GM23338 (cell line): ENCODE measurements around the gene VOPP1. TPM values are rescaled to one million over a fixed set of nuclear protein-coding genes. Genes with fewer than 3 reads are reported as not detected.
A peak's percentile ranks its signal among the peaks of the same experiment; 100 is the strongest.

Source experiments
- ATAC-seq: fragments of 200-7000 bp; cut with Tn5 transposase; 3 replicates; pipeline ENCODE4 v1.9.1; 2020
- DNase-seq: peaks from one replicate; pipeline ENCODE4 v3.0.0-alpha.2; 2015; ENCODE audit warnings: low spot score
- H2AFZ ChIP-seq: fragments of 200-600 bp; sonication (generic); 2 replicates; pipeline ENCODE4 v1.8.0; 2016; ENCODE audit warnings: antibody characterized with exemption, mild to moderate bottlenecking, moderate library complexity
- H3F3A ChIP-seq: fragments of 200-600 bp; sonication (generic); replicated peaks from 2 replicates; pipeline ENCODE4 v1.8.0; 2017; ENCODE audit warnings: antibody characterized with exemption, mixed run types, low read depth
- H3K27ac ChIP-seq: fragments of 200-600 bp; sonication (generic); 2 replicates; pipeline ENCODE4 v1.6.1; 2016; ENCODE audit warnings: low read depth
- H3K27me3 ChIP-seq: fragments of 200-600 bp; sonication (generic); 2 replicates; pipeline ENCODE4 v1.8.0; 2016; ENCODE audit warnings: mild to moderate bottlenecking, mixed run types, moderate library complexity; ENCODE audit not compliant: insufficient read depth
- H3K36me3 ChIP-seq: fragments of 200-600 bp; sonication (generic); 2 replicates; pipeline ENCODE4 v1.8.0; 2016; ENCODE audit warnings: mild to moderate bottlenecking; ENCODE audit not compliant: insufficient read depth
- H3K4me1 ChIP-seq: fragments of 200-600 bp; sonication (generic); 2 replicates; pipeline ENCODE4 v1.8.0; 2016; ENCODE audit warnings: mild to moderate bottlenecking, moderate library complexity; ENCODE audit not compliant: insufficient read depth
- H3K4me2 ChIP-seq: fragments of 200-600 bp; sonication (generic); 2 replicates; pipeline ENCODE4 v1.7.1; 2017; ENCODE audit warnings: mixed run types
- H3K4me3 ChIP-seq: fragments of 200-600 bp; sonication (generic); 2 replicates; pipeline ENCODE4 v1.6.1; 2016; ENCODE audit warnings: mixed run types
- H3K79me2 ChIP-seq: fragments of 200-600 bp; sonication (generic); replicated peaks from 2 replicates; pipeline ENCODE4 v1.8.0; 2017; ENCODE audit warnings: mild to moderate bottlenecking; ENCODE audit not compliant: insufficient read depth
- H3K9me2 ChIP-seq: fragments of 200-600 bp; sonication (generic); 2 replicates; pipeline ENCODE4 v1.8.0; 2017; ENCODE audit not compliant: insufficient read depth
- H4K20me1 ChIP-seq: fragments of 200-600 bp; sonication (generic); replicated peaks from 2 replicates; pipeline ENCODE4 v1.8.0; 2017; ENCODE audit warnings: mild to moderate bottlenecking; ENCODE audit not compliant: insufficient read depth
- H3K27ac Mint-ChIP-seq: 2 replicates; pipeline ENCODE4 v1.8.0; 2020; ENCODE audit warnings: inconsistent platforms, mild to moderate bottlenecking, moderate library complexity, mixed read lengths
- H3K27me3 Mint-ChIP-seq: 3 replicates; pipeline ENCODE4 v1.8.0; 2022; ENCODE audit warnings: low read depth, mild to moderate bottlenecking, moderate library complexity, mixed read lengths, inconsistent platforms; ENCODE audit not compliant: insufficient read depth, poor library complexity
- H3K36me3 Mint-ChIP-seq: 3 replicates; pipeline ENCODE4 v1.8.0; 2021; ENCODE audit warnings: low read depth, mild to moderate bottlenecking, inconsistent platforms, moderate library complexity, mixed read lengths
- H3K4me1 Mint-ChIP-seq: 3 replicates; pipeline ENCODE4 v1.8.0; 2020; ENCODE audit warnings: mild to moderate bottlenecking, inconsistent platforms, mixed read lengths
- H3K4me3 Mint-ChIP-seq: 3 replicates; pipeline ENCODE4 v1.8.0; 2021; ENCODE audit warnings: moderate library complexity, mild to moderate bottlenecking, inconsistent platforms, mixed read lengths
- H3K9me3 Mint-ChIP-seq: 3 replicates; pipeline ENCODE4 v1.8.0; 2020; ENCODE audit warnings: moderate library complexity, mild to moderate bottlenecking, inconsistent platforms, mixed read lengths
- CREB1 ChIP-seq: fragments of 250-450 bp; sonication (Bioruptor Pico); IDR thresholded peaks from 2 replicates; pipeline ENCODE4 v1.5.0; 2020; ENCODE audit warnings: low read depth, mild to moderate bottlenecking, moderate library complexity
- EZH2 ChIP-seq: fragments of 200-600 bp; sonication (generic); IDR thresholded peaks from one replicate; pipeline ENCODE4 v1.8.0; 2017; ENCODE audit warnings: antibody characterized with exemption, mild to moderate bottlenecking, low read depth; ENCODE audit not compliant: unreplicated experiment
- EZH2phosphoT487 ChIP-seq: fragments of 200-600 bp; sonication (generic); IDR thresholded peaks from one replicate; pipeline ENCODE4 v1.8.1; 2018; ENCODE audit warnings: antibody characterized with exemption; ENCODE audit not compliant: unreplicated experiment
- NANOG ChIP-seq: IDR thresholded peaks from 2 replicates; pipeline ENCODE4 v1.6.1; 2016; ENCODE audit warnings: antibody characterized with exemption, borderline replicate concordance
- STAT1 ChIP-seq: IDR thresholded peaks from one replicate; pipeline ENCODE4 v1.6.1; 2016; ENCODE audit warnings: antibody characterized with exemption; ENCODE audit not compliant: unreplicated experiment
- ZNF114 ChIP-seq: fragments of 250-450 bp; sonication (Bioruptor Pico); IDR thresholded peaks from 2 replicates; pipeline ENCODE4 v1.5.0; 2020; ENCODE audit warnings: mild to moderate bottlenecking, moderate library complexity
- ZNF331 ChIP-seq: fragments of 250-450 bp; sonication (Bioruptor Pico); IDR thresholded peaks from 2 replicates; pipeline ENCODE4 v1.5.0; 2020; ENCODE audit warnings: low read depth, mild to moderate bottlenecking, moderate library complexity
- polyA plus RNA-seq: library from polyadenylated mRNA; unstranded; fragments of >200 nt; fragmentation: Nextera tagmentation; extraction: Ambion mirVana; gene quantifications from 2 replicates; pipeline ENCODE4 v1.2.1, GENCODE V29; 2016
- total RNA-seq: library from RNA; depleted of rRNA; stranded (reverse); fragments of >200 nt; shearing (Covaris generic); gene quantifications from 2 replicates; pipeline ENCODE4 v1.2.3, GENCODE V29; 2014
- TF ChIP-seq, protein P1 (sequence below): IDR thresholded peaks from 2 replicates; pipeline ENCODE4 v1.6.1; 2016; ENCODE audit warnings: antibody characterized with exemption

VOPP1 gene
- total and polyA plus RNA-seq, 2 experiments from 2014 or later, result 28.2 to 73.7 TPM

DNA sequence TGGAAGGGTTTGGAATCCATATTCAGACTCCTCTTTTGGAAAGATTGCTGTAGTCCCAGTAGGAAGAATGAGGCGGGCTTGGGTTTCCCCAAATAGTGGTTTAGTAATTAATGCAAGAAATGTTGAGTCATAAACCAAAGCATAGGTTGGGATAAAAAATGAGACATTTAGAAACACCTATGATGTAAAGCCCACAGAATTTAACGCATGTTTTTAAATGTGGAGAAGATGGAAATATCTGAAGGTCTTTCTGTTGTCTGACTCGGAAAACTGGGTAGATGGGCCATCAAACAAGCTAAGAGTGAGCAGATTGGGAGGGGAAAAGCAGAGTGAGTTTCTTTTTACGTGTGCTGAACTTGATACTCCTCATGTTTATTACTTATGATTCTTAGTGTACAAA lies 145.0 kb downstream of the VOPP1 start:
- Mint-ChIP-seq H3K4me1 (peaks cover 44% of the 10 kb centered on the region), H3K9me3 (no peaks in the 10 kb centered on the region), H3K36me3 (peaks cover 12% of the 10 kb centered on the region), H3K27ac (peak overlapping the region; percentile 96), H3K27me3 (peaks cover 3% of the 10 kb centered on the region), H3K4me3 (no peak overlapping the region)
- no peak for DNase-seq
- peak overlapping the region; percentile 38; the same call in 1 of the 2 replicates for H3K4me2 ChIP-seq
- no peaks in the 10 kb centered on the region for H3K36me3 ChIP-seq
- no peaks in the 10 kb centered on the region for H3K27me3 ChIP-seq
- no peaks in the 10 kb centered on the region; the same call in 1 of the 2 replicates for H4K20me1 ChIP-seq
- H3K9me2 ChIP-seq, result no peaks in the 10 kb centered on the region
- no peak for ATAC-seq
- no peak overlapping the region for H2AFZ ChIP-seq
- no peak overlapping the region for H3K4me3 ChIP-seq
- H3K79me2 ChIP-seq, result no peaks in the 10 kb centered on the region
- H3F3A ChIP-seq, result no peaks in the 10 kb centered on the region
- H3K27ac ChIP-seq, result peak overlapping the region; percentile 68; the same call in 1 of the 2 replicates
- TF ChIP-seq CREB1 (CRISPR knock-in tag), result no peak
- TF ChIP-seq, protein P1, sequence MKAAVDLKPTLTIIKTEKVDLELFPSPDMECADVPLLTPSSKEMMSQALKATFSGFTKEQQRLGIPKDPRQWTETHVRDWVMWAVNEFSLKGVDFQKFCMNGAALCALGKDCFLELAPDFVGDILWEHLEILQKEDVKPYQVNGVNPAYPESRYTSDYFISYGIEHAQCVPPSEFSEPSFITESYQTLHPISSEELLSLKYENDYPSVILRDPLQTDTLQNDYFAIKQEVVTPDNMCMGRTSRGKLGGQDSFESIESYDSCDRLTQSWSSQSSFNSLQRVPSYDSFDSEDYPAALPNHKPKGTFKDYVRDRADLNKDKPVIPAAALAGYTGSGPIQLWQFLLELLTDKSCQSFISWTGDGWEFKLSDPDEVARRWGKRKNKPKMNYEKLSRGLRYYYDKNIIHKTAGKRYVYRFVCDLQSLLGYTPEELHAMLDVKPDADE, result no peak
- no peak for TF ChIP-seq EZH2
- TF ChIP-seq STAT1, result no peak
- TF ChIP-seq ZNF114 (CRISPR knock-in tag), result no peak
- peaks cover 14% of the 10 kb centered on the region for H3K4me1 ChIP-seq

DNA sequence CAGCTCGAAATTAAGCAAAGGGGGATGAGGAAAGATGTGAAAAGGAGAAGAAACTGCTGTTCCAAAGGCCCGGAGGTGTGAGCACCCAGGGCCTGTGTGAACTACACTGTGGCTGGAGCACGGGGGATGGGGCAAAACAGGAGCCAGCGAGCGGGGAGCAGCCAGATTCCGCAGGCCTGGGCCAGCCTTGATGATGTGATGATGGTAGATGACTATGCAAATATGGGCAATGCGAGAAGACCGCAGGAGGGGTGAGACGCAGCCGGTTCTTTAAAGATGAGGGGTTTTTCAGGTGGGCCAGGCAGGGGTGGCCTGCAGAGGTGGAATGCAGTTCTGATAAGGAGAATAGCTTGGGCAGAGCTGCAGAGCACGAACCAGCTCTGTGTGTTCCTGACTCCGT lies 145.6 kb downstream of the VOPP1 start:
- H3K9me2 ChIP-seq, result no peaks in the 10 kb centered on the region
- no peaks in the 10 kb centered on the region for H3K27me3 ChIP-seq
- H3K36me3 ChIP-seq, result no peaks in the 10 kb centered on the region
- ATAC-seq, result peak; percentile 74
- H3K4me2 ChIP-seq, result peak overlapping the region; percentile 38; the same call in 1 of the 2 replicates
- no peak overlapping the region; the same call in 2 of the 3 replicates for H3K4me3 Mint-ChIP-seq
- H4K20me1 ChIP-seq, result no peaks in the 10 kb centered on the region; the same call in 1 of the 2 replicates
- TF ChIP-seq EZH2phosphoT487 (no peak), ZNF331 (no peak), CREB1 (CRISPR knock-in tag) (peak; percentile 46)
- no peaks in the 10 kb centered on the region for H3K9me3 Mint-ChIP-seq
- peaks cover 45% of the 10 kb centered on the region for H3K4me1 Mint-ChIP-seq
- H3K27ac Mint-ChIP-seq, result peak overlapping the region; percentile 96
- peak; percentile 66 for DNase-seq
- H3K27ac ChIP-seq, result peak overlapping the region; percentile 68; the same call in 1 of the 2 replicates
- no peak overlapping the region for H2AFZ ChIP-seq
- H3K4me3 ChIP-seq, result no peak overlapping the region
- no peaks in the 10 kb centered on the region for H3F3A ChIP-seq
- H3K79me2 ChIP-seq, result no peaks in the 10 kb centered on the region
- H3K36me3 Mint-ChIP-seq, result peaks cover 12% of the 10 kb centered on the region
- H3K4me1 ChIP-seq, result peaks cover 14% of the 10 kb centered on the region
- H3K27me3 Mint-ChIP-seq, result peaks cover 3% of the 10 kb centered on the region

DNA sequence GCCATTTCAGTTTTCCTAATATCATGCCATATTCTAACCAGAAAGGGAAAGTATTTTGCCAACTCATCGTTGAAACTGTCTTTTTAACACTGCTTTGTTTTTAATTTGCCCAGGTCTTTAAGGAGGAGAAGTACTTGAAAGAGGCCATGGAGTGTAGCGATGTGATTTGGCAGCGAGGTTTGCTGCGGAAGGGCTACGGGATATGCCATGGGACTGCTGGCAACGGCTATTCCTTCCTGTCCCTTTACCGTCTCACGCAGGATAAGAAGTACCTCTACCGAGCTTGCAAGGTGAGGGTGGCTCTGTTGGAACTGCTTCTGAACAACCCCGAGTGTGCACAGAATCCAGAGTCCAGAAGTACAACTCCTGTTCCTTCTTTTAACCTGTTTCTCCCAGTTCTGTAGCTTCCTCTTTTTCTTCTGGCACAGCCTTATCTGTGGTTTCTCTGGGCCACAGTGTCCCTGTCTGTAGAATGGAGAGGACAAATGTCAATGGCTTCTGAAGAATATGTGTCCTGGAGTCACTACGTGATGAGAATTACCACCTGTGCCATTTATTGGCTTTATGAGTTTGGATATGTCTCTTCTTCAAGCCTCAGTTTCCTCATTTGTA lies 147.1 kb downstream of the VOPP1 start:
- H3K9me3 Mint-ChIP-seq, result no peaks in the 10 kb centered on the region
- Histone ChIP-seq H4K20me1 (no peaks in the 10 kb centered on the region; the same call in 1 of the 2 replicates), H3K9me2 (no peaks in the 10 kb centered on the region), H3K4me3 (no peak overlapping the region), H3K79me2 (no peaks in the 10 kb centered on the region), H3K27me3 (no peaks in the 10 kb centered on the region), H3K4me2 (no peak overlapping the region), H3K4me1 (peaks cover 14% of the 10 kb centered on the region), H3K27ac (no peak overlapping the region), H3K36me3 (no peaks in the 10 kb centered on the region), H3F3A (no peaks in the 10 kb centered on the region), H2AFZ (no peak overlapping the region)
- peaks cover 12% of the 10 kb centered on the region for H3K36me3 Mint-ChIP-seq
- TF ChIP-seq, protein P1, result no peak
- no peak for TF ChIP-seq NANOG
- no peak for TF ChIP-seq EZH2phosphoT487
- peaks cover 52% of the 10 kb centered on the region for H3K4me1 Mint-ChIP-seq
- no peak overlapping the region for H3K4me3 Mint-ChIP-seq
- DNase-seq (no peak), ATAC-seq (no peak)
- H3K27me3 Mint-ChIP-seq, result peaks cover 4% of the 10 kb centered on the region
- peak overlapping the region; percentile 37 for H3K27ac Mint-ChIP-seq
